SH-SY5Y (cell line): ENCODE results near the gene TMEM201.
A peak's percentile ranks its signal among the peaks of the same experiment; 100 is the strongest.

Experiments
- GATA2 ChIP-seq: IDR thresholded peaks from 2 replicates; pipeline ENCODE4 v1.6.1; 2011; ENCODE audit warnings: mild to moderate bottlenecking, low read depth, low read length
- GATA3 ChIP-seq: IDR thresholded peaks from 2 replicates; pipeline ENCODE4 v1.6.1; 2011; ENCODE audit warnings: low read depth, mild to moderate bottlenecking, low read length, moderate library complexity

DNA sequence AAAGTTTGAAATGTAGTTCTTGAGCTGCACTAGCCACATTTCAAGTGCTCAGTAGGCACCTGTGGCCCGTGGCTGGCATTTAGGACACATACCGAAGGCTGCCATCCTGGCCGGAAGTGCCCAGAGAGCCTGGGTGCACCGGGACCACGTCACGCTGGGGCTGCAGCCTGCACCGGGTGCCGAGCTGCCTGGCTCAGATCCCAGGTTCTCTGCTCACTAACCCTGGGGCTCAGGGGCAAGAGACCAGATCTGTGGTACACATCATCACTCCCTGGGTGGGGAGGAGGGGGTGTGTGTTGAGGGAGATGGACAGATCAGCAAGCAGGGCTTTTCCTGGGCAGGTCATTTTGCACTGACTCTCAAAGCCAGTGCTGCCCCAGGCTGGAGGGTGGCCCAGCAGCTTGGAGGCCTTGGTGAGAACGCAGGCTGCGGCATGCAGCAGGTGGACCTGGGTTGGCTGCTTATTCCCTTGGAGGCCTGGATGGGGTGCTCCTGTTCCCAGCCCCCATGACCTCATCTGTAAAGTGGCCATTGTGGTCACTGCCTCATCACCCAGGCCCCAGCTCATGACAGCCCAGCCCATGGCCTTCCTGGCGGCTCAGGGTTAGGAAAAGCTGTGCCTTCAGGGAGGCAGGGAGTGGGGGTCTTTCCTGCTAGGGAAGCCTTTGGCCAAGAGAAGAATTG, 23.6 kb downstream of the TMEM201 start:
- TF ChIP-seq GATA2 (peak; percentile 33; the same call in 1 of the 2 replicates), GATA3 (no peak)
